Esophagus muscularis mucosa (tissue), 4 donors: ENCODE results near the gene GRK3.

Experiments
- EP300 ChIP-seq: sonication (generic); formaldehyde crosslinking; IDR thresholded peaks from one replicate; pipeline ENCODE4 v1.6.1; 2017; ENCODE audit warnings: antibody characterized with exemption
- POLR2A ChIP-seq: fragments of 450-650 bp; IDR thresholded peaks from one replicate; pipeline ENCODE4 v1.6.1; 2017; ENCODE audit warnings: antibody characterized with exemption, moderate library complexity, mild to moderate bottlenecking, low read depth
- POLR2AphosphoS5 ChIP-seq, 2 donors: sonication (generic); formaldehyde crosslinking; IDR thresholded peaks; one replicate each; pipeline ENCODE4 v1.6.1; 2017; ENCODE audit warnings: antibody characterized with exemption in 2 of 2
- TF ChIP-seq, protein P1 (sequence below), 3 experiments: fragments of 200-600 bp in 2 of 3; fragments of 450-650 bp in 1 of 3; sonication (generic) in 2 of 3; IDR thresholded peaks; one replicate each; pipeline ENCODE4 v1.5.1; 2017 to 2019; ENCODE audit warnings: antibody characterized with exemption in 3 of 3, mild to moderate bottlenecking in 2 of 3, moderate library complexity in 1 of 3

DNA sequence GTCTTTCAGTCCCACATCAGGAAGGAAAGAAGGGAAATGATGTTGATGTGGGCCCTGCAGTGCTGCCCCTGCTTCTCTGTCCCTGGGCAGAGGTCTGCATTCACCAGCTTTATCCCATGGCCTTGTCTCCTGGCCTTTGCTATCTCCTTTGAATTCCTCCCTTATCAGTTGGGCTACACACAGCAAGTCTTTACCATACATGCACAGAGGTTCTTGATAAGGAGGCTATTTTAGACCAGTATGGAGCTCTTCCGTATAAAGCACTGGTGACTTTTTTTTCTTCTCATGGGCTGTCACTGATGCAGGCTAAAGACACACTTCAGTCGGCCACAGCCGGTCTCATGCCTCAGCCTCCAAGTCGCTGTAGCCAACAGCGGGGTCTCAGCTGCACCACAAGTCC lies 197.7 kb downstream of the GRK3 start:
- no peak for TF ChIP-seq POLR2AphosphoS5 (IDR thresholded peaks at IDR 0.05)
- TF ChIP-seq, protein P1, sequence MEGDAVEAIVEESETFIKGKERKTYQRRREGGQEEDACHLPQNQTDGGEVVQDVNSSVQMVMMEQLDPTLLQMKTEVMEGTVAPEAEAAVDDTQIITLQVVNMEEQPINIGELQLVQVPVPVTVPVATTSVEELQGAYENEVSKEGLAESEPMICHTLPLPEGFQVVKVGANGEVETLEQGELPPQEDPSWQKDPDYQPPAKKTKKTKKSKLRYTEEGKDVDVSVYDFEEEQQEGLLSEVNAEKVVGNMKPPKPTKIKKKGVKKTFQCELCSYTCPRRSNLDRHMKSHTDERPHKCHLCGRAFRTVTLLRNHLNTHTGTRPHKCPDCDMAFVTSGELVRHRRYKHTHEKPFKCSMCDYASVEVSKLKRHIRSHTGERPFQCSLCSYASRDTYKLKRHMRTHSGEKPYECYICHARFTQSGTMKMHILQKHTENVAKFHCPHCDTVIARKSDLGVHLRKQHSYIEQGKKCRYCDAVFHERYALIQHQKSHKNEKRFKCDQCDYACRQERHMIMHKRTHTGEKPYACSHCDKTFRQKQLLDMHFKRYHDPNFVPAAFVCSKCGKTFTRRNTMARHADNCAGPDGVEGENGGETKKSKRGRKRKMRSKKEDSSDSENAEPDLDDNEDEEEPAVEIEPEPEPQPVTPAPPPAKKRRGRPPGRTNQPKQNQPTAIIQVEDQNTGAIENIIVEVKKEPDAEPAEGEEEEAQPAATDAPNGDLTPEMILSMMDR (IDR thresholded peaks at IDR 0.05) = no peak
- TF ChIP-seq EP300 = no peak
- no peak for TF ChIP-seq POLR2A
